Transverse colon (tissue), 4 donors: ENCODE results near the gene MLC1.

Experiments
- CTCF ChIP-seq, 5 experiments: fragments of 200-600 bp in 3 of 5; fragments of 450-650 bp in 2 of 5; sonication (generic) in 3 of 5; IDR thresholded peaks; 1 replicate in 2 of 5; 2 replicates in 3 of 5; pipeline ENCODE4 v1.5.1; 2016 to 2017; ENCODE audit warnings: antibody characterized with exemption in 5 of 5, inconsistent platforms in 3 of 5, mild to moderate bottlenecking in 2 of 5, moderate library complexity in 1 of 5
- EP300 ChIP-seq: sonication (generic); formaldehyde crosslinking; IDR thresholded peaks from one replicate; pipeline ENCODE4 v1.6.1; 2017; ENCODE audit warnings: antibody characterized with exemption, low read depth
- POLR2A ChIP-seq: fragments of 450-650 bp; IDR thresholded peaks from one replicate; pipeline ENCODE4 v1.6.1; 2016; ENCODE audit warnings: antibody characterized with exemption, mild to moderate bottlenecking, moderate library complexity
- POLR2AphosphoS5 ChIP-seq, 3 donors: sonication (generic); formaldehyde crosslinking; IDR thresholded peaks; one replicate each; pipeline ENCODE4 v1.6.1; 2016; ENCODE audit warnings: antibody characterized with exemption in 3 of 3

DNA sequence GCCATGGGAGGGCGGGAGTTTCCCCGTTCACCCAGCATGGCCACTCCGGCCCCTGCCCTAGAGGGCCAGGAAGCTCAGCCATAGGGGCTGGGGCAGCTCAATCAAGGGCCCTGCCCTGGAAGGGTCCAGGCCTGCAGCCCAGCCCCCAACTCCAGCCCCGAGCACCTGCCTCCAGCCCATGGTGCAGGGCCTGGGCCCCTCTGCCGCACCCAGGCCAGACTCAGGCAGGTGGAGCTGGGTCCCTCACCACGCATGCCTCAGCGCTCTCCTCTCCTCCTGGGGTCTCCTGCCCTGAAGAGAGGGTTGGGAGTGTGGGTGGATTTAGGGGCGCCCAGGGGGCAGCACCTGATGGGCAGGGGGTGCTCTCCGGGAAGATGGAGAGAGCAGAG, 13.1 kb downstream of the MLC1 start:
- TF ChIP-seq POLR2A (no peak), EP300 (no peak), CTCF (IDR thresholded peaks at IDR 0.05) (no peak), POLR2AphosphoS5 (IDR thresholded peaks at IDR 0.05) (no peak)
